Prostate gland (tissue), 2 donors: Measurements from ENCODE around the gene RUNDC3A.

Source experiments
- POLR2AphosphoS5 ChIP-seq: sonication (generic); formaldehyde crosslinking; IDR thresholded peaks from one replicate; pipeline ENCODE4 v1.6.1; 2017; ENCODE audit warnings: antibody characterized with exemption
- TF ChIP-seq, protein P1 (sequence below), 4 experiments: fragments of 200-600 bp in 2 of 4; fragments of 450-650 bp in 2 of 4; sonication (generic) in 2 of 4; IDR thresholded peaks; 1 replicate in 3 of 4; 2 replicates in 1 of 4; pipeline ENCODE4 v1.5.1; 2016 to 2019; ENCODE audit warnings: antibody characterized with exemption in 4 of 4, mild to moderate bottlenecking in 2 of 4, moderate library complexity in 2 of 4

DNA sequence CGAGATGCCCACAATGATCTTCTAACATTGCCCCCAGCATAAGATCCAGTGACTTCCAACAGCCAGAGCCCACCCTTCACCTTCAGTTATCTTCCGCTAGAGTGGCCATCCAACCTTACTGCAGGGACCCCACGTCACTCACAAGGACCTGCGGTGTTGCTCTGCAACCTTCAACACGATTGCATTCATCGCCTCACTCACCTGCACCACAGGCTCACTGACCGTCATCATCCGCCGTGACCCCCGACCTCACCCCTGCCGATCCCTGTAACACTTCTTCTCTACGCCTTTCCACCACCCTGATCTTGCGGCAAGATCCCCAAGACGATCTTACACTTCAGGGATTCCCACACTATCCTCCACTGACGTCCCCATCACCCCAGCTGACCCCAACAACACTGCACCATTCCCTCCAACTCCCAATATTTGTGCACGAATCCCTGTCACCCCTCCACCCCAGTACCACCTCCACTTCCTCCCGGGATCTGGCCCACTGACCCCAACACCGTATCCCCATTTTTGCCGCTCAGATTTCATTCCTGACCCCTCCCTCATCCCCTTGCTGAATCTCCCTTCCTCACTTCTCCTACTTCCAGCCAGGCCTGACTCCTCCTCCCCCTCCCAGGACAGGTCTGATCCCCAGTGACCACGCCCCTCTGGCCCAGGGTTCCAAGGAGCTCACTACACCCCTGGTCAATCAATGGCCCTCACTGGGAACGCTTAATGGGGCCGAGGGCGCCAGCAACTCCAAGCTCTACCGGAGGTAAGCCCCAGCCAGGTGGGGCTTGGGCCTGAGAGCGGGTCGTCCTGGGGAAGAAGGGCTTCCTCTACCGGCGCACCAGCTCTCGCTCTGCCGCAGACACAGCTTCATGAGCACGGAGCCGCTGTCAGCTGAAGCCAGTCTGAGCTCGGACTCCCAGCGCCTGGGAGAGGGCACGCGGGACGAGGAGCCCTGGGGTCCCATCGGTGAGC lies 7.6 kb downstream of the RUNDC3A start:
- TF ChIP-seq, protein P1, sequence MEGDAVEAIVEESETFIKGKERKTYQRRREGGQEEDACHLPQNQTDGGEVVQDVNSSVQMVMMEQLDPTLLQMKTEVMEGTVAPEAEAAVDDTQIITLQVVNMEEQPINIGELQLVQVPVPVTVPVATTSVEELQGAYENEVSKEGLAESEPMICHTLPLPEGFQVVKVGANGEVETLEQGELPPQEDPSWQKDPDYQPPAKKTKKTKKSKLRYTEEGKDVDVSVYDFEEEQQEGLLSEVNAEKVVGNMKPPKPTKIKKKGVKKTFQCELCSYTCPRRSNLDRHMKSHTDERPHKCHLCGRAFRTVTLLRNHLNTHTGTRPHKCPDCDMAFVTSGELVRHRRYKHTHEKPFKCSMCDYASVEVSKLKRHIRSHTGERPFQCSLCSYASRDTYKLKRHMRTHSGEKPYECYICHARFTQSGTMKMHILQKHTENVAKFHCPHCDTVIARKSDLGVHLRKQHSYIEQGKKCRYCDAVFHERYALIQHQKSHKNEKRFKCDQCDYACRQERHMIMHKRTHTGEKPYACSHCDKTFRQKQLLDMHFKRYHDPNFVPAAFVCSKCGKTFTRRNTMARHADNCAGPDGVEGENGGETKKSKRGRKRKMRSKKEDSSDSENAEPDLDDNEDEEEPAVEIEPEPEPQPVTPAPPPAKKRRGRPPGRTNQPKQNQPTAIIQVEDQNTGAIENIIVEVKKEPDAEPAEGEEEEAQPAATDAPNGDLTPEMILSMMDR (IDR thresholded peaks at IDR 0.05): no peak
- TF ChIP-seq POLR2AphosphoS5: no peak
